ENCODE data around the gene ANKRD40.

Gene ANKRD40

GRCh38 chr17:50707289-50708049 is at the start of gene ANKRD40:
ANKRD40 (minus strand) TSS chr17:50707914; CDS start chr17:50707654, 260 bp downstream.
- Histone ChIP-seq H3K27ac (peak within 1 kb of the TSS; percentile 89), H3K4me1 (ENCODE audit: control insufficient read depth in 1 of 2, insufficient read depth in 1 of 2, low read depth in 1 of 2, low read length in 1 of 2) (peaks cover 22% of the 10 kb centered on the region in 2 experiments), H3K36me3 (peaks cover 11% of the 10 kb centered on the region), H3K27me3 (no peaks in the 10 kb centered on the region), H3K9me3 (no peaks in the 10 kb centered on the region), H3K4me3 (ENCODE audit: low read depth in 1 of 2, low read length in 1 of 2) (peak within 1 kb of the TSS; percentile 72 to 80)
- no peak for TF ChIP-seq CTCF (IDR thresholded peaks at IDR 0.05)

GRCh38 chr17:50754521-50754920 is 46.8 kb upstream of the ANKRD40 start:
- Histone ChIP-seq H3K36me3 (peaks cover 65% of the 10 kb centered on the region), H3K27me3 (no peaks in the 10 kb centered on the region), H3K27ac (no peak overlapping the region), H3K9me3 (no peaks in the 10 kb centered on the region), H3K4me1 (ENCODE audit: control insufficient read depth in 1 of 2, insufficient read depth in 1 of 2, low read depth in 1 of 2, low read length in 1 of 2) (no peaks in the 10 kb centered on the region), H3K4me3 (ENCODE audit: low read depth in 1 of 2, low read length in 1 of 2) (no peak overlapping the region)
- no peak for TF ChIP-seq CTCF (IDR thresholded peaks at IDR 0.05)

- H3K36me3 ChIP-seq: peaks cover 96% of the 10 kb centered on the region
- H3K4me3 ChIP-seq (ENCODE audit: low read depth in 1 of 2, low read length in 1 of 2): no peak overlapping the region
- H3K27ac ChIP-seq: no peak overlapping the region
- H3K27me3 ChIP-seq: no peaks in the 10 kb centered on the region
- no peaks in the 10 kb centered on the region for H3K4me1 ChIP-seq (ENCODE audit: control insufficient read depth in 1 of 2, insufficient read depth in 1 of 2, low read depth in 1 of 2, low read length in 1 of 2)
- TF ChIP-seq CTCF (IDR thresholded peaks at IDR 0.05): no peak
- no peaks in the 10 kb centered on the region for H3K9me3 ChIP-seq
Measured at GRCh38 chr17:50749245-50749644, 41.5 kb upstream of the ANKRD40 start.

- Histone ChIP-seq H3K27me3 (no peaks in the 10 kb centered on the region), H3K36me3 (peaks cover 96% of the 10 kb centered on the region), H3K4me1 (ENCODE audit: control insufficient read depth in 1 of 2, insufficient read depth in 1 of 2, low read depth in 1 of 2, low read length in 1 of 2) (no peaks in the 10 kb centered on the region), H3K27ac (no peak overlapping the region), H3K4me3 (ENCODE audit: low read depth in 1 of 2, low read length in 1 of 2) (no peak overlapping the region), H3K9me3 (no peaks in the 10 kb centered on the region)
- TF ChIP-seq CTCF (IDR thresholded peaks at IDR 0.05): no peak
Measured at GRCh38 chr17:50745631-50746030, 37.9 kb upstream of the ANKRD40 start.

GRCh38 chr17:50739098-50739497 is 31.4 kb upstream of the ANKRD40 start:
- Histone ChIP-seq H3K27me3 (no peaks in the 10 kb centered on the region), H3K27ac (no peak overlapping the region), H3K36me3 (peaks cover 59% of the 10 kb centered on the region), H3K4me3 (ENCODE audit: low read depth in 1 of 2, low read length in 1 of 2) (no peak overlapping the region), H3K4me1 (ENCODE audit: control insufficient read depth in 1 of 2, insufficient read depth in 1 of 2, low read depth in 1 of 2, low read length in 1 of 2) (no peaks in the 10 kb centered on the region), H3K9me3 (no peaks in the 10 kb centered on the region)
- no peak for TF ChIP-seq CTCF (IDR thresholded peaks at IDR 0.05)
